SK-N-SH (cell line): Measurements from ENCODE around the gene NPHS1. TPM values are rescaled to one million over a fixed set of nuclear protein-coding genes. Genes with fewer than 3 reads are reported as not detected.

Experiments used
- CTCF ChIA-PET: fragments of 300-600, 350-600 bp; formaldehyde crosslinking; extraction: SDS; loops from one replicate; lab custom pipeline; 2021; lab: Yijun Ruan, JAX
- POLR2A ChIA-PET: fragments of 350-600 bp; sonication (Branson Sonifier 250); formaldehyde crosslinking; extraction: SDS; loops from one replicate; lab custom pipeline; 2020; ENCODE audit warnings: antibody characterized with exemption, inconsistent platforms; lab: Yijun Ruan, JAX
- DNase-seq: peaks from one replicate; pipeline ENCODE4 v3.0.0; 2012
- H2AFZ ChIP-seq: fragments of 200-600 bp; sonication (generic); 2 replicates; pipeline ENCODE4 v1.8.1; 2016; ENCODE audit warnings: antibody characterized with exemption, mild to moderate bottlenecking, low read depth
- H3F3A ChIP-seq: fragments of 200-600 bp; sonication (generic); replicated peaks from 2 replicates; pipeline ENCODE3; 2016; ENCODE audit warnings: antibody characterized with exemption, mild to moderate bottlenecking; ENCODE audit not compliant: insufficient read depth
- H3K27ac ChIP-seq, 2 experiments: fragments of 200-500 bp in 1 of 2; fragments of 200-600 bp in 1 of 2; sonication (Bioruptor generic) in 1 of 2; sonication (generic), shearing (Covaris generic) in 1 of 2; 2 replicates each; pipeline versions ENCODE4 v1.5.1 to v1.6.1; 2014 to 2016; ENCODE audit warnings: low read depth in 2 of 2, inconsistent platforms in 1 of 2, low read length in 1 of 2, mild to moderate bottlenecking in 1 of 2, mixed read lengths in 1 of 2
- H3K27me3 ChIP-seq: fragments of 200-600 bp; sonication (generic), shearing (Covaris generic); 2 replicates; pipeline ENCODE4 v1.6.1; 2016; ENCODE audit warnings: mixed run types; ENCODE audit not compliant: insufficient read depth
- H3K36me3 ChIP-seq, 2 experiments: fragments of 200-500 bp in 1 of 2; fragments of 200-600 bp in 1 of 2; sonication (Bioruptor generic) in 1 of 2; sonication (generic) in 1 of 2; replicated peaks in 1 of 2; 2 replicates each; pipeline versions ENCODE3 to v1.5.1; 2014 to 2016; ENCODE audit warnings: low read length in 1 of 2, mild to moderate bottlenecking in 1 of 2; ENCODE audit not compliant: insufficient read depth in 2 of 2, control insufficient read depth in 1 of 2
- H3K4me1 ChIP-seq, 2 experiments: fragments of 200-500 bp in 1 of 2; fragments of 200-600 bp in 1 of 2; sonication (Bioruptor generic) in 1 of 2; sonication (generic), shearing (Covaris generic) in 1 of 2; 2 replicates each; pipeline versions ENCODE4 v1.5.1 to v1.6.1; 2014 to 2016; ENCODE audit warnings: low read depth in 1 of 2, low read length in 1 of 2, mixed run types in 1 of 2; ENCODE audit not compliant: insufficient read depth in 2 of 2, control insufficient read depth in 1 of 2
- H3K4me2 ChIP-seq: fragments of 200-600 bp; sonication (generic), shearing (Covaris generic); 2 replicates; pipeline ENCODE4 v1.6.1; 2017; ENCODE audit warnings: mixed run types
- H3K4me3 ChIP-seq, 2 experiments: fragments of 200-500 bp in 1 of 2; fragments of 200-600 bp in 1 of 2; sonication (Bioruptor generic) in 1 of 2; sonication (generic), shearing (Covaris generic) in 1 of 2; 2 replicates each; pipeline versions ENCODE4 v1.5.1 to v1.8.1; 2014 to 2016; ENCODE audit warnings: low read depth in 2 of 2, inconsistent platforms in 1 of 2, low read length in 1 of 2, mild to moderate bottlenecking in 1 of 2, mixed read lengths in 1 of 2, moderate library complexity in 1 of 2
- H3K79me2 ChIP-seq: fragments of 200-600 bp; sonication (generic); 2 replicates; pipeline ENCODE4 v1.8.1; 2017; ENCODE audit warnings: mild to moderate bottlenecking; ENCODE audit not compliant: insufficient read depth
- H3K9ac ChIP-seq: fragments of 200-600 bp; sonication (generic); 2 replicates; pipeline ENCODE4 v1.6.1; 2017; ENCODE audit warnings: mixed run types
- H3K9me2 ChIP-seq: fragments of 200-600 bp; sonication (generic); 2 replicates; pipeline ENCODE4 v1.6.1; 2017; ENCODE audit warnings: mixed run types
- H3K9me3 ChIP-seq: fragments of 200-600 bp; sonication (generic); 2 replicates; pipeline ENCODE4 v1.6.1; 2017; ENCODE audit warnings: mixed run types, mild to moderate bottlenecking, moderate library complexity
- H4K20me1 ChIP-seq: fragments of 200-600 bp; sonication (generic); 2 replicates; pipeline ENCODE4 v1.6.1; 2017; ENCODE audit warnings: mild to moderate bottlenecking, mixed run types; ENCODE audit not compliant: insufficient read depth
- CHD2 ChIP-seq: fragments of 150-350 bp; IDR thresholded peaks from 2 replicates; pipeline ENCODE4 v1.6.1; 2018; ENCODE audit warnings: low read length; ENCODE audit not compliant: partially characterized antibody
- ELF1 ChIP-seq: IDR thresholded peaks from 2 replicates; pipeline ENCODE4 v1.4.0; 2012
- EZH2phosphoT487 ChIP-seq: fragments of 200-600 bp; sonication (generic); IDR thresholded peaks from 2 replicates; pipeline ENCODE4 v1.6.1; 2017; ENCODE audit warnings: low read depth, mixed run types, mild to moderate bottlenecking, antibody characterized with exemption, moderate library complexity, borderline replicate concordance
- FOXJ3 ChIP-seq: sonication (generic); formaldehyde crosslinking; IDR thresholded peaks from 2 replicates; pipeline ENCODE4 v1.5.1; 2020; ENCODE audit warnings: mild to moderate bottlenecking, missing genetic modification reagents
- FOXM1 ChIP-seq: IDR thresholded peaks from 2 replicates; pipeline ENCODE4 v1.4.0; 2012; ENCODE audit warnings: low read depth, mild to moderate bottlenecking
- GABPA ChIP-seq: IDR thresholded peaks from 2 replicates; pipeline ENCODE4 v1.4.0; 2012; ENCODE audit warnings: low read depth, mild to moderate bottlenecking
- JUND ChIP-seq: IDR thresholded peaks from 2 replicates; pipeline ENCODE4 v1.4.0; 2012
- NFIC ChIP-seq: IDR thresholded peaks from 2 replicates; pipeline ENCODE4 v1.4.0; 2012; ENCODE audit warnings: borderline replicate concordance
- RAD21 ChIP-seq: IDR thresholded peaks from 2 replicates; pipeline ENCODE4 v1.6.1; 2012; ENCODE audit warnings: mild to moderate bottlenecking, low read length
- RFX5 ChIP-seq: IDR thresholded peaks from 2 replicates; pipeline ENCODE4 v1.6.1; 2012; ENCODE audit warnings: mild to moderate bottlenecking, improper control_type of control experiment, low read length
- RXRA ChIP-seq: IDR thresholded peaks from 2 replicates; pipeline ENCODE4 v1.4.0; 2012; ENCODE audit warnings: low read depth, mild to moderate bottlenecking, borderline replicate concordance
- TCF12 ChIP-seq: IDR thresholded peaks from 2 replicates; pipeline ENCODE4 v1.4.0; 2012
- TEAD4 ChIP-seq: IDR thresholded peaks from 2 replicates; pipeline ENCODE4 v1.4.0; 2012; ENCODE audit warnings: mild to moderate bottlenecking, borderline replicate concordance; ENCODE audit not compliant: insufficient read depth
- YY1 ChIP-seq: IDR thresholded peaks from 2 replicates; pipeline ENCODE4 v1.4.0; 2012; ENCODE audit warnings: low read depth, mild to moderate bottlenecking
- WGBS: methylation state at CpG from one replicate; pipeline ENCODE4 v1.1.6; 2017; ENCODE audit warnings: low lambda C conversion rate; 5-methylcytosine and 5-hydroxymethylcytosine counted together
- polyA plus RNA-seq, 3 experiments: library from polyadenylated mRNA; depleted of rRNA; stranded (reverse); fragments of >200 nt; gene quantifications; 2 replicates each; pipeline ENCODE4 v1.2.3, GENCODE V29; 2012
- TF ChIP-seq, protein P1 (sequence below): fragments of 150-350 bp; IDR thresholded peaks from 2 replicates; pipeline ENCODE4 v1.6.1; 2017; ENCODE audit warnings: antibody characterized with exemption, low read length, low read depth, borderline replicate concordance
- TF ChIP-seq, protein P2 (sequence below): IDR thresholded peaks from 2 replicates; pipeline ENCODE4 v1.6.1; 2012; ENCODE audit warnings: mild to moderate bottlenecking, low read depth, low read length, moderate library complexity
- TF ChIP-seq, protein P3 (sequence below): fragments of 200-600 bp; sonication (generic); IDR thresholded peaks from 2 replicates; pipeline ENCODE4 v1.6.1; 2017; ENCODE audit warnings: antibody characterized with exemption, mild to moderate bottlenecking, moderate library complexity
- TF ChIP-seq, protein P4 (sequence below): IDR thresholded peaks from 2 replicates; pipeline ENCODE4; 2012
- TF ChIP-seq, protein P5 (sequence below): IDR thresholded peaks from 2 replicates; pipeline ENCODE4 v1.4.0; 2012; ENCODE audit warnings: low read depth, borderline replicate concordance

NPHS1 gene
- polyA plus RNA-seq, 1 of the 3 experiments (the other 2 are of a cell fraction) = not detected

DNA sequence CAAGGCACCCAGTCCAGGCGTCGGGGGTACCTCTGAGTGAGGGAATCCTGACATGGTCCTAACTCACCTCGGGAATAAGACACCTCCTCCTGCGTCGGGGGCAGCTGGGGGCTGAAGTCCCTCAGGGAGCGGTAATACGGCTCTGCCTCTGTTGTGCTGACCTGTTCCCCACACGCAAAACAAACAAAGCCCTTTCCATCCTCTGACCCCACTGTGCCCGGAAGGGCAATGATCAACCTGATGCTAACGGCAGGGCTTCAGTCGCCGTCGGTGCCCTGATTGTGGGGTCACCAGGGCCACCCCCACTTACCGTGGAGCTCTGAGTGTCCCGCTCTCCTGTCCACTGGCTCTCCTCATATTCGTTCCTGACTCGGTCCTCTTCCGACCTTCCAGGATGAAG, 21.3 kb downstream of the NPHS1 start:
- Histone ChIP-seq H4K20me1 (no peaks in the 10 kb centered on the region), H3F3A (no peaks in the 10 kb centered on the region), H3K4me1 (no peaks in the 10 kb centered on the region), H3K9me2 (no peaks in the 10 kb centered on the region), H3K36me3 (no peaks in the 10 kb centered on the region), H3K4me3 (no peak overlapping the region), H3K4me2 (no peak overlapping the region), H3K9me3 (no peaks in the 10 kb centered on the region), H3K79me2 (no peaks in the 10 kb centered on the region), H3K27ac (no peak overlapping the region), H3K9ac (no peak overlapping the region), H2AFZ (no peak overlapping the region), H3K27me3 (peaks cover 35% of the 10 kb centered on the region)
- no peak for TF ChIP-seq TCF12
- no peak for TF ChIP-seq EZH2phosphoT487
- TF ChIP-seq RXRA = no peak
- TF ChIP-seq, protein P1, sequence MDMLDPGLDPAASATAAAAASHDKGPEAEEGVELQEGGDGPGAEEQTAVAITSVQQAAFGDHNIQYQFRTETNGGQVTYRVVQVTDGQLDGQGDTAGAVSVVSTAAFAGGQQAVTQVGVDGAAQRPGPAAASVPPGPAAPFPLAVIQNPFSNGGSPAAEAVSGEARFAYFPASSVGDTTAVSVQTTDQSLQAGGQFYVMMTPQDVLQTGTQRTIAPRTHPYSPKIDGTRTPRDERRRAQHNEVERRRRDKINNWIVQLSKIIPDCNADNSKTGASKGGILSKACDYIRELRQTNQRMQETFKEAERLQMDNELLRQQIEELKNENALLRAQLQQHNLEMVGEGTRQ = no peak
- TF ChIP-seq JUND = no peak
- TF ChIP-seq, protein P2, sequence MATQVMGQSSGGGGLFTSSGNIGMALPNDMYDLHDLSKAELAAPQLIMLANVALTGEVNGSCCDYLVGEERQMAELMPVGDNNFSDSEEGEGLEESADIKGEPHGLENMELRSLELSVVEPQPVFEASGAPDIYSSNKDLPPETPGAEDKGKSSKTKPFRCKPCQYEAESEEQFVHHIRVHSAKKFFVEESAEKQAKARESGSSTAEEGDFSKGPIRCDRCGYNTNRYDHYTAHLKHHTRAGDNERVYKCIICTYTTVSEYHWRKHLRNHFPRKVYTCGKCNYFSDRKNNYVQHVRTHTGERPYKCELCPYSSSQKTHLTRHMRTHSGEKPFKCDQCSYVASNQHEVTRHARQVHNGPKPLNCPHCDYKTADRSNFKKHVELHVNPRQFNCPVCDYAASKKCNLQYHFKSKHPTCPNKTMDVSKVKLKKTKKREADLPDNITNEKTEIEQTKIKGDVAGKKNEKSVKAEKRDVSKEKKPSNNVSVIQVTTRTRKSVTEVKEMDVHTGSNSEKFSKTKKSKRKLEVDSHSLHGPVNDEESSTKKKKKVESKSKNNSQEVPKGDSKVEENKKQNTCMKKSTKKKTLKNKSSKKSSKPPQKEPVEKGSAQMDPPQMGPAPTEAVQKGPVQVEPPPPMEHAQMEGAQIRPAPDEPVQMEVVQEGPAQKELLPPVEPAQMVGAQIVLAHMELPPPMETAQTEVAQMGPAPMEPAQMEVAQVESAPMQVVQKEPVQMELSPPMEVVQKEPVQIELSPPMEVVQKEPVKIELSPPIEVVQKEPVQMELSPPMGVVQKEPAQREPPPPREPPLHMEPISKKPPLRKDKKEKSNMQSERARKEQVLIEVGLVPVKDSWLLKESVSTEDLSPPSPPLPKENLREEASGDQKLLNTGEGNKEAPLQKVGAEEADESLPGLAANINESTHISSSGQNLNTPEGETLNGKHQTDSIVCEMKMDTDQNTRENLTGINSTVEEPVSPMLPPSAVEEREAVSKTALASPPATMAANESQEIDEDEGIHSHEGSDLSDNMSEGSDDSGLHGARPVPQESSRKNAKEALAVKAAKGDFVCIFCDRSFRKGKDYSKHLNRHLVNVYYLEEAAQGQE = no peak
- no peak for TF ChIP-seq GABPA
- TF ChIP-seq FOXM1 = no peak
- TF ChIP-seq, protein P3, sequence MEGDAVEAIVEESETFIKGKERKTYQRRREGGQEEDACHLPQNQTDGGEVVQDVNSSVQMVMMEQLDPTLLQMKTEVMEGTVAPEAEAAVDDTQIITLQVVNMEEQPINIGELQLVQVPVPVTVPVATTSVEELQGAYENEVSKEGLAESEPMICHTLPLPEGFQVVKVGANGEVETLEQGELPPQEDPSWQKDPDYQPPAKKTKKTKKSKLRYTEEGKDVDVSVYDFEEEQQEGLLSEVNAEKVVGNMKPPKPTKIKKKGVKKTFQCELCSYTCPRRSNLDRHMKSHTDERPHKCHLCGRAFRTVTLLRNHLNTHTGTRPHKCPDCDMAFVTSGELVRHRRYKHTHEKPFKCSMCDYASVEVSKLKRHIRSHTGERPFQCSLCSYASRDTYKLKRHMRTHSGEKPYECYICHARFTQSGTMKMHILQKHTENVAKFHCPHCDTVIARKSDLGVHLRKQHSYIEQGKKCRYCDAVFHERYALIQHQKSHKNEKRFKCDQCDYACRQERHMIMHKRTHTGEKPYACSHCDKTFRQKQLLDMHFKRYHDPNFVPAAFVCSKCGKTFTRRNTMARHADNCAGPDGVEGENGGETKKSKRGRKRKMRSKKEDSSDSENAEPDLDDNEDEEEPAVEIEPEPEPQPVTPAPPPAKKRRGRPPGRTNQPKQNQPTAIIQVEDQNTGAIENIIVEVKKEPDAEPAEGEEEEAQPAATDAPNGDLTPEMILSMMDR = no peak
- TF ChIP-seq NFIC = no peak
- TF ChIP-seq TEAD4 = no peak
- TF ChIP-seq, protein P4, sequence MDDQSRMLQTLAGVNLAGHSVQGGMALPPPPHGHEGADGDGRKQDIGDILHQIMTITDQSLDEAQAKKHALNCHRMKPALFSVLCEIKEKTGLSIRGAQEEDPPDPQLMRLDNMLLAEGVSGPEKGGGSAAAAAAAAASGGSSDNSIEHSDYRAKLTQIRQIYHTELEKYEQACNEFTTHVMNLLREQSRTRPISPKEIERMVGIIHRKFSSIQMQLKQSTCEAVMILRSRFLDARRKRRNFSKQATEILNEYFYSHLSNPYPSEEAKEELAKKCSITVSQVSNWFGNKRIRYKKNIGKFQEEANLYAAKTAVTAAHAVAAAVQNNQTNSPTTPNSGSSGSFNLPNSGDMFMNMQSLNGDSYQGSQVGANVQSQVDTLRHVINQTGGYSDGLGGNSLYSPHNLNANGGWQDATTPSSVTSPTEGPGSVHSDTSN = no peak
- TF ChIP-seq YY1 = no peak
- TF ChIP-seq, protein P5, sequence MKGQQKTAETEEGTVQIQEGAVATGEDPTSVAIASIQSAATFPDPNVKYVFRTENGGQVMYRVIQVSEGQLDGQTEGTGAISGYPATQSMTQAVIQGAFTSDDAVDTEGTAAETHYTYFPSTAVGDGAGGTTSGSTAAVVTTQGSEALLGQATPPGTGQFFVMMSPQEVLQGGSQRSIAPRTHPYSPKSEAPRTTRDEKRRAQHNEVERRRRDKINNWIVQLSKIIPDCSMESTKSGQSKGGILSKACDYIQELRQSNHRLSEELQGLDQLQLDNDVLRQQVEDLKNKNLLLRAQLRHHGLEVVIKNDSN = no peak
- TF ChIP-seq CHD2 = no peak
- no peak for TF ChIP-seq ELF1
- TF ChIP-seq RAD21 = no peak
- TF ChIP-seq RFX5 = no peak
- TF ChIP-seq FOXJ3 (CRISPR knock-in tag) = no peak
- ChIA-PET CTCF (no interaction called here), POLR2A (interaction anchor here (0.6 kb wide), 1 partner anchor 9 kb away, joined by 3 read pairs; no protein-coding TSS in a partner anchor)
- 23% methylated on average over 11 of the region's 18 CpGs for WGBS
- DNase-seq = no peak
